PC-3 (cell line): ENCODE data around the gene HMGA1. TPM values are rescaled to one million over a fixed set of nuclear protein-coding genes. Genes with fewer than 3 reads are reported as not detected.

ENCODE experiments used
- ATAC-seq: fragments of 200-7000 bp; cut with Tn5 transposase; 2 replicates; pipeline ENCODE4 v1.9.1; 2020; ENCODE audit warnings: mild to moderate bottlenecking, moderate library complexity
- BruUV-seq: library from RNA; stranded (reverse); fragments of 400-500 nt; replicated peaks from 2 replicates; lab custom pipeline; 2021; lab: Mats Ljungman, UMichigan
- CTCF ChIA-PET: fragments of 300-600 bp; sonication (Branson Sonifier 250); formaldehyde crosslinking; loops from one replicate; lab custom pipeline; 2022; ENCODE audit warnings: antibody characterized with exemption; lab: Charles Lee
- POLR2A ChIA-PET: fragments of 300-600 bp; sonication (Branson Sonifier 250); formaldehyde crosslinking; loops from one replicate; lab custom pipeline; 2022; ENCODE audit warnings: antibody characterized with exemption; ENCODE audit not compliant: unreplicated experiment; lab: Charles Lee
- DNase-seq: peaks from one replicate; pipeline ENCODE4 v3.0.0-alpha.2; 2015
- H2AFZ ChIP-seq: fragments of 300-600 bp; sonication (generic); 2 replicates; pipeline ENCODE4 v1.6.0; 2016; ENCODE audit warnings: antibody characterized with exemption, low read length
- H3F3A ChIP-seq: fragments of 300-600 bp; sonication (generic); one replicate; pipeline ENCODE4 v1.6.0; 2017; ENCODE audit warnings: antibody characterized with exemption, low read length, control low read depth, mild to moderate bottlenecking; ENCODE audit not compliant: unreplicated experiment
- H3K27ac ChIP-seq: fragments of 300-600 bp; sonication (generic); 2 replicates; pipeline ENCODE4 v1.5.1; 2016; ENCODE audit warnings: mild to moderate bottlenecking, low read length
- H3K27me3 ChIP-seq: fragments of 300-600 bp; sonication (generic); 2 replicates; pipeline ENCODE4 v1.6.1; 2016; ENCODE audit warnings: low read length, mixed read lengths
- H3K36me3 ChIP-seq: fragments of 300-600 bp; sonication (generic); 2 replicates; pipeline ENCODE4 v1.6.1; 2016; ENCODE audit warnings: low read depth, mixed run types, low read length, mixed read lengths
- H3K4me1 ChIP-seq: fragments of 300-600 bp; sonication (generic); 2 replicates; pipeline ENCODE4 v1.5.1; 2016; ENCODE audit warnings: low read length; ENCODE audit not compliant: insufficient read depth
- H3K4me2 ChIP-seq: fragments of 300-600 bp; sonication (generic); 2 replicates; pipeline ENCODE4 v1.6.0; 2016; ENCODE audit warnings: low read length
- H3K4me3 ChIP-seq: fragments of 300-600 bp; sonication (generic); 2 replicates; pipeline ENCODE4 v1.5.1; 2016; ENCODE audit warnings: mild to moderate bottlenecking, low read length, mixed read lengths
- H3K79me2 ChIP-seq: fragments of 300-600 bp; sonication (generic); 2 replicates; pipeline ENCODE4 v1.6.1; 2017; ENCODE audit warnings: low read length, mixed read lengths
- H3K9ac ChIP-seq: fragments of 300-600 bp; sonication (generic); 2 replicates; pipeline ENCODE4 v1.6.0; 2016; ENCODE audit warnings: mild to moderate bottlenecking, low read length
- H3K9me2 ChIP-seq: fragments of 300-600 bp; sonication (generic); replicated peaks from 2 replicates; pipeline ENCODE4 v1.6.1; 2016; ENCODE audit warnings: mixed run types, low read length, mixed read lengths
- H3K9me3 ChIP-seq: fragments of 300-600 bp; sonication (generic); 2 replicates; pipeline ENCODE4 v1.6.1; 2016; ENCODE audit warnings: low read length, mixed read lengths
- H4K20me1 ChIP-seq: fragments of 300-600 bp; sonication (generic); 2 replicates; pipeline ENCODE4 v1.6.1; 2016; ENCODE audit warnings: low read length, mixed read lengths
- EZH2 ChIP-seq: fragments of 300-600 bp; sonication (generic); IDR thresholded peaks from one replicate; pipeline ENCODE4 v1.6.1; 2017; ENCODE audit warnings: antibody characterized with exemption, mild to moderate bottlenecking, low read length; ENCODE audit not compliant: unreplicated experiment
- EZH2phosphoT487 ChIP-seq: fragments of 300-600 bp; sonication (generic); IDR thresholded peaks from 2 replicates; pipeline ENCODE4 v1.6.1; 2018; ENCODE audit warnings: mild to moderate bottlenecking, antibody characterized with exemption, low read length, borderline replicate concordance
- intact Hi-C: fragments of 100-400 bp; cut with micrococcal nuclease; formaldehyde crosslinking; loops from 2 replicates; pipeline ENCODE4 v1.9.0; 2023
- total RNA-seq: library from RNA; depleted of rRNA; stranded (reverse); fragments of >200 nt; gene quantifications from 2 replicates; pipeline ENCODE4 v1.2.3, GENCODE V29; 2014
- TF ChIP-seq, protein P1 (sequence below): fragments of 300-600 bp; sonication (generic); conservative IDR thresholded peaks from 2 replicates; pipeline ENCODE4 v1.5.1; 2017; ENCODE audit warnings: antibody characterized with exemption, low read depth, mild to moderate bottlenecking, low read length

The HMGA1 gene
- total RNA-seq, 1 experiment from 2014 or later, result 1,115 TPM

DNA sequence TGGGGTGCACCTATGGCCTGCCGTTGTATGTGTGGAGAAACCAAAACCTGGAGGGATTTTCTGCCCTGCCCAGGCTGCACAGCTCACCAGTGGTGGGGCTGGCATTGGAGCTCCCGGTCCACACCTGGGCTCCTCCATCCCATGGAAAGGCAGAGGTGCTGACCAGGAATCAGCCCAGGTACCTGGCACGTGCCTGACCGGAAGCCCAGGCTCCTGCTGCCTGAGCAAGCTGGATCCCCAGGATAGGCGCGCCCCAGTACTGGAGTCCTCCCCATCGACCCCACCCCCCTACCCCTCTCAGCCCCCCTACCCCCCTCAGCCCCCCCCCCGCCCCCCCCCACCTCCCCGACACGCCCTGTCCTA lies 39.9 kb upstream of the HMGA1 start:
- DNase-seq (no peak), ATAC-seq (no peak; the same call in 1 of the 2 replicates)
- Histone ChIP-seq H3K27me3 (no peaks in the 10 kb centered on the region), H3K9me3 (no peaks in the 10 kb centered on the region), H3K4me3 (peak overlapping the region; percentile 71), H3K4me1 (peaks cover 9% of the 10 kb centered on the region), H3K27ac (no peak overlapping the region), H3K9me2 (no peaks in the 10 kb centered on the region), H3F3A (no peaks in the 10 kb centered on the region), H2AFZ (peak overlapping the region; percentile 98), H3K36me3 (no peaks in the 10 kb centered on the region), H3K4me2 (peak overlapping the region; percentile 97), H3K79me2 (no peaks in the 10 kb centered on the region), H4K20me1 (no peaks in the 10 kb centered on the region), H3K9ac (peak overlapping the region; percentile 50)
- POLR2A ChIA-PET, result no interaction called here
- no TSS peak for BruUV-seq
- intact Hi-C loops, result loop anchor here (1.0 kb wide), 2 partner anchors 47 to 218 kb away; no protein-coding TSS in a partner anchor
- CTCF ChIA-PET, result interaction anchor here (0.6 to 1.3 kb wide), 3 partner anchors 10 to 218 kb away, joined by 3 to 12 read pairs (median 5); no protein-coding TSS in a partner anchor
- TF ChIP-seq, protein P1, sequence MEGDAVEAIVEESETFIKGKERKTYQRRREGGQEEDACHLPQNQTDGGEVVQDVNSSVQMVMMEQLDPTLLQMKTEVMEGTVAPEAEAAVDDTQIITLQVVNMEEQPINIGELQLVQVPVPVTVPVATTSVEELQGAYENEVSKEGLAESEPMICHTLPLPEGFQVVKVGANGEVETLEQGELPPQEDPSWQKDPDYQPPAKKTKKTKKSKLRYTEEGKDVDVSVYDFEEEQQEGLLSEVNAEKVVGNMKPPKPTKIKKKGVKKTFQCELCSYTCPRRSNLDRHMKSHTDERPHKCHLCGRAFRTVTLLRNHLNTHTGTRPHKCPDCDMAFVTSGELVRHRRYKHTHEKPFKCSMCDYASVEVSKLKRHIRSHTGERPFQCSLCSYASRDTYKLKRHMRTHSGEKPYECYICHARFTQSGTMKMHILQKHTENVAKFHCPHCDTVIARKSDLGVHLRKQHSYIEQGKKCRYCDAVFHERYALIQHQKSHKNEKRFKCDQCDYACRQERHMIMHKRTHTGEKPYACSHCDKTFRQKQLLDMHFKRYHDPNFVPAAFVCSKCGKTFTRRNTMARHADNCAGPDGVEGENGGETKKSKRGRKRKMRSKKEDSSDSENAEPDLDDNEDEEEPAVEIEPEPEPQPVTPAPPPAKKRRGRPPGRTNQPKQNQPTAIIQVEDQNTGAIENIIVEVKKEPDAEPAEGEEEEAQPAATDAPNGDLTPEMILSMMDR, result no peak
- no peak for TF ChIP-seq EZH2
- TF ChIP-seq EZH2phosphoT487, result no peak

DNA sequence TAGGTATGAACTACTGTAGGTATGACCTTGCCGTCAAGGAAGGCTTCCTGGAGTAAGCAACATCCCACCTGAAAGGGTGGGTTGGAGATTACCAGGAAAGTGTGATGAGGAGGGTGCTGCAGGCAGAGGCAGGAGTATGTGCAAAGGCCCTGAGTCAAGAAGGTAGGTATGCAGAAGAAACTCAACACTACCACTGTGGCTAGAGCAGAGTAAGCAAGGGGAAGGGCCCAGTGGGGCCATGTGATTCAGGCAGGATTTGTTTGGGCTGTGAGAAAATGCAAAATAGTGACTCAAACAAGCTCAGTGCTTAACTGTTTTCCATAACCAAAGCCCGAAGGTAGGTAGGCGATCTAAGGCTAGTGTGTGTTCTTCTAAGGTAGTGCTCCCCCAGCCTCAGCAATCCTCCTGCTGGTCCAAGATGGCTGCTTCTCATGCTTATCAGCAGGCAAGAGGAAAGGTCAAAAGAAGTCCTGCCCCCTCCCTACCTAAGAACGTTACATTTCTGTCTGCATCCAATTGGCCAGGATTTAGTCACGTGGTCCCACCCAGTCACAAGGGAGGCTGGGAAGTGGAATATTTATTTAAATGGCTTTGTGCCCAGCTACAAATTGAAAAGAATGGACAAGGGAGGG lies 36.2 kb upstream of the HMGA1 start:
- Histone ChIP-seq H3K27ac (no peak overlapping the region), H2AFZ (no peak overlapping the region; the same call in 1 of the 2 replicates), H3K9me3 (no peaks in the 10 kb centered on the region), H3K9ac (no peak overlapping the region), H4K20me1 (no peaks in the 10 kb centered on the region), H3K4me2 (no peak overlapping the region), H3K4me3 (no peak overlapping the region), H3K79me2 (no peaks in the 10 kb centered on the region), H3K27me3 (no peaks in the 10 kb centered on the region), H3K4me1 (peaks cover 9% of the 10 kb centered on the region), H3F3A (no peaks in the 10 kb centered on the region), H3K36me3 (no peaks in the 10 kb centered on the region), H3K9me2 (no peaks in the 10 kb centered on the region)
- intact Hi-C loops, result no loop called here
- BruUV-seq, result no TSS peak
- peak; percentile 9 for DNase-seq
- no peak for ATAC-seq
- TF ChIP-seq EZH2phosphoT487 (no peak), EZH2 (no peak)
- TF ChIP-seq, protein P1, result no peak
- POLR2A ChIA-PET, result no interaction called here
- CTCF ChIA-PET, result no interaction called here

DNA sequence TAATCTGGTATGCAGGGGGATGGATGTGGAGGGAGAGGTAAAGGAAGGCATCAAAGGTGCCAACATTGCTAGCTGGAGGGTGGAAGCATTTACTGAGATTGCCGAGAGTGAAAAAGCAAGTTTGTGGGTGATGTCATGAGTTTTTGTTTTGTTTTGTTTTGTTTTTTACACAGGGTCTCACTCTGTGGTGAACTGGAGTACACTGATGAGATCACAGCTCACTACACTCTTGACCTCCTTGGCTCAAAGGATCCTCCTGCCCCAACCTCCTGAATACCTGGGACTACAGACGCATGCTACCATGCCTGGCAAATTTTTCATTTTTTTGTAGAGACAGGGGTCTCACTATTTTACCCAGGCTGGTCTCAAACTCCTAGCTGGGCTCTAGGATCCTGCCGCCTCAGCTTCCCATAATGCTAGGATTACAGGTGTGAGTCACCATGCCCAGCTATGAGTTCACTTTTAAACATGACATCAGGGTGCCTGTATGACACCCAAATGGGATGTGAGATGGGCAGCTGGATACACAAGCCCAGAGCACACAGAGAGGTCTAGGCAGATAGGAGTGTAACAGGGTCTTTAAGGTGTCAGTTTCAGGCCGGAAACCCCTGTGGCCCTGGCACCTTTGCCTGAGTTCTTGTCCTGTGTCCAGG lies 35.1 kb upstream of the HMGA1 start:
- intact Hi-C loops, result no loop called here

More for the DNA sequence above, 35.1 kb upstream of the HMGA1 start:
- no peak overlapping the region for H3K4me3 ChIP-seq
- H3K79me2 ChIP-seq, result no peaks in the 10 kb centered on the region
- no TSS peak for BruUV-seq
- DNase-seq, result peak; percentile 18
- no peaks in the 10 kb centered on the region for H4K20me1 ChIP-seq
- no peak overlapping the region for H3K4me2 ChIP-seq
- TF ChIP-seq, protein P1, result no peak
- TF ChIP-seq EZH2 (no peak), EZH2phosphoT487 (no peak)
- no peak overlapping the region for H3K9ac ChIP-seq
- H3K4me1 ChIP-seq, result peaks cover 3% of the 10 kb centered on the region
- H3K27ac ChIP-seq, result no peak overlapping the region
- no peaks in the 10 kb centered on the region for H3K27me3 ChIP-seq
- ChIA-PET CTCF (no interaction called here), POLR2A (no interaction called here)
- H3K9me2 ChIP-seq, result no peaks in the 10 kb centered on the region
- no peaks in the 10 kb centered on the region for H3K9me3 ChIP-seq
- no peaks in the 10 kb centered on the region for H3F3A ChIP-seq
- no peaks in the 10 kb centered on the region for H3K36me3 ChIP-seq
- ATAC-seq, result no peak
- no peak overlapping the region for H2AFZ ChIP-seq
